HPDE6-E6E7 (cell line): ENCODE measurements around the gene SH3RF3.
A peak's percentile ranks its signal among the peaks of the same experiment; 100 is the strongest.

Experiments
- DNase-seq: peaks from one replicate; pipeline ENCODE4 v3.0.0; 2011; ENCODE audit warnings: missing footprints; ENCODE audit errors: extremely low spot score

The SH3RF3 gene

GRCh38 chr2:109538546-109538945 is 409.5 kb downstream of the SH3RF3 start:
- DNase-seq = no peak

GRCh38 chr2:109542384-109542783 is 413.4 kb downstream of the SH3RF3 start:
- no peak for DNase-seq

DNA sequence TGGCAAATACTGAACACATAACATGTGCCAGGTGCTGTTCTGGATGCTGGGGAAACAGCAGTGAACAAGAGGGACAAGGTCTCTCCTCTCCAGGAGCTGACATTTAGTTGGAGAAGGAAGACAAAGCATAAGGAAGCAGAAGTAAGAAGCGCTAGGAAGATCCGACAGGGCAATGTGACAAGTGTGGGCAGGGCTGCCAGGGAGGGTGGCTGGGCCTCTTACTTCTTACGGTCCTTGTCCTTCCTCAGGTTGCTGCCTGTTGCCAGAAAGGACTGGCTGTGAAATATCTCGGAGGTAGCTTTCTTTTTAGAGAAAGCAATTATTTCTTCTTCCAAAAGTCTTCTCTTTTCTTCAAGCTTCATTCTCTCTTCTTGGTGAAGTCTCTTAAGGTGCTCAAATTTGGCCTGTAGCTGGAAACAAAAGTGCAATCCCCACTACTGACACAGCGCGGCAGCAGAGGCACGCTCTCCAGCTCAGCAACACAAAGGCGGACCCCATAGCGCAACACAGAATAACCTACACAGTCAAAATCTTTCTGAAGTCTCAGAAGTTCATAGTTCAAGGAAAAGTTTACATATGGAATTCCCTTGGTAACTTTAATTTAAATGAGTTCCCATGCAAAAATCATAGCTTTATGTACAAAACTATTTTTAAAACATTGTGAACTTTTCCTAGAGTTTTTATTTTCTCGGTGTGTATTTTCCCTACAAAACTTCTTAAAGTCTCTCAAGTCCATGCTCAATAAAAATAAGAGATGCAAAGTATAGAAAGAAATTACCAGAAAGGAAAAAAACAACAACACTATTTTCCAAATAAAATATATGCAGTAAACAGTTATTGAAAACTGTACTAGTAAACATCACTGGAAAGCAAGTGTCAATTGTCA is 417.1 kb downstream of the SH3RF3 start:
- DNase-seq = peak; percentile 27

GRCh38 chr2:109547280-109547679 is 418.3 kb downstream of the SH3RF3 start:
- DNase-seq = no peak

DNA sequence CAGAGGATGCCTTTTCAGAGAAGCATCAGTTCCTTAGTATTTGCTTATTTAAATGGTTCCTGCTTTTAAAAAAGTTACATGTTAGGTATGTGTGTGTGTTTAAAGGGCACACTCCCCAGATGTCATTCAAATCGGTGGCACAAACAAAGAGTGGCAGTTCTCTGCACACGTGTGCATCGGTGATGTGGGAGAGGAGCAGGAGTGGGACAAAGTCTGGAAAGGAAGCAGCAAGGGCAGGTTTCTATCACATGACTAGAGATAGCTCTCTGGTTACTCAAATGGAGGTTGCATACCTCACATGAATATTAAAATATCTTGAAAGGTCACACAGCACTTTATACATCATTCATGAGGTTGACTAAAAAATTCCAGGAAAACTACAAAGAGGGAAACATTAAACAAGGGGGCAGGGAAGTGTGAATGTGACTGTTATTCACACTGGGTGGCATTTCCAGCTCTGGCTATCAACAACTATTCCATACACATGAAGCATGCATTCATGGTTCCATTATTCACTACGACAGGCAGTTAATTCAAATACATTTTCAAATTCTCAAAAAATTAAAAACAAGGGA is 420.1 kb downstream of the SH3RF3 start:
- DNase-seq = no peak
